OCI-LY7 (cell line): Measurements from ENCODE around the gene ZSCAN9.

Experiments used
- CTCF ChIP-seq: fragments of 200-600 bp; sonication (generic); conservative IDR thresholded peaks from 2 replicates; pipeline ENCODE4 v1.5.1; 2014; ENCODE audit warnings: mild to moderate bottlenecking, antibody characterized with exemption, low read length, moderate library complexity, mixed read lengths
- EZH2phosphoT487 ChIP-seq: fragments of 200-600 bp; sonication (generic); IDR thresholded peaks from 2 replicates; pipeline ENCODE4 v1.6.1; 2018; ENCODE audit warnings: low read depth, borderline replicate concordance, mild to moderate bottlenecking, mixed run types, antibody characterized with exemption, low read length, moderate library complexity, mixed read lengths

GRCh38 chr6:28176373-28176772 lies 48.7 kb upstream of the ZSCAN9 start:
- TF ChIP-seq CTCF (no peak), EZH2phosphoT487 (no peak)
